HG03354 (cell line): ENCODE measurements around the gene SLC7A1.

Experiments used
- ATAC-seq: cut with Tn5 transposase; IDR thresholded peaks from one replicate; pipeline ENCODE4 v1.9.1; 2021; ENCODE audit warnings: mild to moderate bottlenecking; ENCODE audit not compliant: unreplicated experiment, poor library complexity, severe bottlenecking

SLC7A1 gene

GRCh38 chr13:29564373-29564772 is 31.1 kb downstream of the SLC7A1 start:
- ATAC-seq, result no peak

GRCh38 chr13:29563941-29564340 is 31.5 kb downstream of the SLC7A1 start:
- no peak for ATAC-seq

GRCh38 chr13:29562786-29563438 is 32.6 kb downstream of the SLC7A1 start:
- ATAC-seq, result no peak

- ATAC-seq, result no peak
Observed at GRCh38 chr13:29561918-29562317, 33.6 kb downstream of the SLC7A1 start.

GRCh38 chr13:29556742-29557141 is 38.7 kb downstream of the SLC7A1 start:
- ATAC-seq, result no peak

- ATAC-seq, result no peak
Observed at GRCh38 chr13:29551214-29551613, 44.3 kb downstream of the SLC7A1 start.

GRCh38 chr13:29550430-29550988 is 45.0 kb downstream of the SLC7A1 start:
- ATAC-seq, result no peak

GRCh38 chr13:29548722-29549121 is 46.8 kb downstream of the SLC7A1 start:
- no peak for ATAC-seq

GRCh38 chr13:29547153-29547552 is 48.3 kb downstream of the SLC7A1 start:
- ATAC-seq, result no peak

- ATAC-seq, result no peak
Observed at GRCh38 chr13:29546662-29547061, 48.8 kb downstream of the SLC7A1 start.

GRCh38 chr13:29545988-29546387 is 49.5 kb downstream of the SLC7A1 start:
- no peak for ATAC-seq

GRCh38 chr13:29543230-29544215 is 52.0 kb downstream of the SLC7A1 start:
- ATAC-seq, result peak; percentile 98

GRCh38 chr13:29542381-29542780 is 53.1 kb downstream of the SLC7A1 start:
- no peak for ATAC-seq

- no peak for ATAC-seq
Observed at GRCh38 chr13:29541400-29541799, 54.1 kb downstream of the SLC7A1 start.

- no peak for ATAC-seq
Observed at GRCh38 chr13:29540799-29541198, 54.7 kb downstream of the SLC7A1 start.

GRCh38 chr13:29540334-29540733 is 55.2 kb downstream of the SLC7A1 start:
- no peak for ATAC-seq

GRCh38 chr13:29539856-29540255 is 55.6 kb downstream of the SLC7A1 start:
- no peak for ATAC-seq

- ATAC-seq, result no peak
Observed at GRCh38 chr13:29538652-29539040, 56.8 kb downstream of the SLC7A1 start.

GRCh38 chr13:29537736-29538651 is 57.5 kb downstream of the SLC7A1 start:
- no peak for ATAC-seq

GRCh38 chr13:29536853-29537252 is 58.6 kb downstream of the SLC7A1 start:
- ATAC-seq, result no peak
